GM23338 (cell line): ENCODE data around the gene NPAS3. TPM values are rescaled to one million over a fixed set of nuclear protein-coding genes. Genes with fewer than 3 reads are reported as not detected.

ENCODE experiments used
- ATAC-seq: fragments of 200-7000 bp; cut with Tn5 transposase; 3 replicates; pipeline ENCODE4 v1.9.1; 2020
- DNase-seq: peaks from one replicate; pipeline ENCODE4 v3.0.0-alpha.2; 2015; ENCODE audit warnings: low spot score
- H2AFZ ChIP-seq: fragments of 200-600 bp; sonication (generic); 2 replicates; pipeline ENCODE4 v1.8.0; 2016; ENCODE audit warnings: antibody characterized with exemption, mild to moderate bottlenecking, moderate library complexity
- H3F3A ChIP-seq: fragments of 200-600 bp; sonication (generic); replicated peaks from 2 replicates; pipeline ENCODE4 v1.8.0; 2017; ENCODE audit warnings: antibody characterized with exemption, mixed run types, low read depth
- H3K27ac ChIP-seq: fragments of 200-600 bp; sonication (generic); 2 replicates; pipeline ENCODE4 v1.6.1; 2016; ENCODE audit warnings: low read depth
- H3K27me3 ChIP-seq: fragments of 200-600 bp; sonication (generic); 2 replicates; pipeline ENCODE4 v1.8.0; 2016; ENCODE audit warnings: mild to moderate bottlenecking, mixed run types, moderate library complexity; ENCODE audit not compliant: insufficient read depth
- H3K36me3 ChIP-seq: fragments of 200-600 bp; sonication (generic); 2 replicates; pipeline ENCODE4 v1.8.0; 2016; ENCODE audit warnings: mild to moderate bottlenecking; ENCODE audit not compliant: insufficient read depth
- H3K4me1 ChIP-seq: fragments of 200-600 bp; sonication (generic); 2 replicates; pipeline ENCODE4 v1.8.0; 2016; ENCODE audit warnings: mild to moderate bottlenecking, moderate library complexity; ENCODE audit not compliant: insufficient read depth
- H3K4me2 ChIP-seq: fragments of 200-600 bp; sonication (generic); 2 replicates; pipeline ENCODE4 v1.7.1; 2017; ENCODE audit warnings: mixed run types
- H3K4me3 ChIP-seq: fragments of 200-600 bp; sonication (generic); 2 replicates; pipeline ENCODE4 v1.6.1; 2016; ENCODE audit warnings: mixed run types
- H3K79me2 ChIP-seq: fragments of 200-600 bp; sonication (generic); replicated peaks from 2 replicates; pipeline ENCODE4 v1.8.0; 2017; ENCODE audit warnings: mild to moderate bottlenecking; ENCODE audit not compliant: insufficient read depth
- H3K9me2 ChIP-seq: fragments of 200-600 bp; sonication (generic); 2 replicates; pipeline ENCODE4 v1.8.0; 2017; ENCODE audit not compliant: insufficient read depth
- H4K20me1 ChIP-seq: fragments of 200-600 bp; sonication (generic); replicated peaks from 2 replicates; pipeline ENCODE4 v1.8.0; 2017; ENCODE audit warnings: mild to moderate bottlenecking; ENCODE audit not compliant: insufficient read depth
- H3K27ac Mint-ChIP-seq: 2 replicates; pipeline ENCODE4 v1.8.0; 2020; ENCODE audit warnings: inconsistent platforms, mild to moderate bottlenecking, moderate library complexity, mixed read lengths
- H3K27me3 Mint-ChIP-seq: 3 replicates; pipeline ENCODE4 v1.8.0; 2022; ENCODE audit warnings: low read depth, mild to moderate bottlenecking, moderate library complexity, mixed read lengths, inconsistent platforms; ENCODE audit not compliant: insufficient read depth, poor library complexity
- H3K36me3 Mint-ChIP-seq: 3 replicates; pipeline ENCODE4 v1.8.0; 2021; ENCODE audit warnings: low read depth, mild to moderate bottlenecking, inconsistent platforms, moderate library complexity, mixed read lengths
- H3K4me1 Mint-ChIP-seq: 3 replicates; pipeline ENCODE4 v1.8.0; 2020; ENCODE audit warnings: mild to moderate bottlenecking, inconsistent platforms, mixed read lengths
- H3K4me3 Mint-ChIP-seq: 3 replicates; pipeline ENCODE4 v1.8.0; 2021; ENCODE audit warnings: moderate library complexity, mild to moderate bottlenecking, inconsistent platforms, mixed read lengths
- H3K9me3 Mint-ChIP-seq: 3 replicates; pipeline ENCODE4 v1.8.0; 2020; ENCODE audit warnings: moderate library complexity, mild to moderate bottlenecking, inconsistent platforms, mixed read lengths
- CREB1 ChIP-seq: fragments of 250-450 bp; sonication (Bioruptor Pico); IDR thresholded peaks from 2 replicates; pipeline ENCODE4 v1.5.0; 2020; ENCODE audit warnings: low read depth, mild to moderate bottlenecking, moderate library complexity
- CTCF ChIP-seq, 2 experiments: fragments of 200-600 bp in 1 of 2; sonication (generic) in 1 of 2; conservative IDR thresholded peaks; 2 replicates each; pipeline versions ENCODE4 v1.5.1 to v1.6.1; 2016 to 2017; ENCODE audit warnings: antibody characterized with exemption in 2 of 2, low read depth in 2 of 2, mild to moderate bottlenecking in 2 of 2, moderate library complexity in 1 of 2
- ETS1 ChIP-seq: IDR thresholded peaks from 2 replicates; pipeline ENCODE4 v1.6.1; 2016; ENCODE audit warnings: antibody characterized with exemption
- EZH2 ChIP-seq: fragments of 200-600 bp; sonication (generic); IDR thresholded peaks from one replicate; pipeline ENCODE4 v1.8.0; 2017; ENCODE audit warnings: antibody characterized with exemption, mild to moderate bottlenecking, low read depth; ENCODE audit not compliant: unreplicated experiment
- EZH2phosphoT487 ChIP-seq: fragments of 200-600 bp; sonication (generic); IDR thresholded peaks from one replicate; pipeline ENCODE4 v1.8.1; 2018; ENCODE audit warnings: antibody characterized with exemption; ENCODE audit not compliant: unreplicated experiment
- JUNB ChIP-seq: IDR thresholded peaks from one replicate; pipeline ENCODE4 v1.6.1; 2016; ENCODE audit warnings: antibody characterized with exemption; ENCODE audit not compliant: unreplicated experiment
- NANOG ChIP-seq: IDR thresholded peaks from 2 replicates; pipeline ENCODE4 v1.6.1; 2016; ENCODE audit warnings: antibody characterized with exemption, borderline replicate concordance
- POLR2AphosphoS5 ChIP-seq: IDR thresholded peaks from 2 replicates; pipeline ENCODE4 v1.6.1; 2016; ENCODE audit warnings: antibody characterized with exemption, low read depth
- REST ChIP-seq: IDR thresholded peaks from one replicate; pipeline ENCODE4 v1.6.1; 2018; ENCODE audit warnings: antibody characterized with exemption; ENCODE audit not compliant: unreplicated experiment
- STAT1 ChIP-seq: IDR thresholded peaks from one replicate; pipeline ENCODE4 v1.6.1; 2016; ENCODE audit warnings: antibody characterized with exemption; ENCODE audit not compliant: unreplicated experiment
- ZNF114 ChIP-seq: fragments of 250-450 bp; sonication (Bioruptor Pico); IDR thresholded peaks from 2 replicates; pipeline ENCODE4 v1.5.0; 2020; ENCODE audit warnings: mild to moderate bottlenecking, moderate library complexity
- ZNF331 ChIP-seq: fragments of 250-450 bp; sonication (Bioruptor Pico); IDR thresholded peaks from 2 replicates; pipeline ENCODE4 v1.5.0; 2020; ENCODE audit warnings: low read depth, mild to moderate bottlenecking, moderate library complexity
- ZNF462 ChIP-seq: fragments of 250-450 bp; sonication (Bioruptor Pico); IDR thresholded peaks from 2 replicates; pipeline ENCODE4 v1.5.0; 2020; ENCODE audit warnings: mild to moderate bottlenecking, moderate library complexity
- polyA plus RNA-seq: library from polyadenylated mRNA; unstranded; fragments of >200 nt; fragmentation: Nextera tagmentation; extraction: Ambion mirVana; gene quantifications from 2 replicates; pipeline ENCODE4 v1.2.1, GENCODE V29; 2016
- total RNA-seq: library from RNA; depleted of rRNA; stranded (reverse); fragments of >200 nt; shearing (Covaris generic); gene quantifications from 2 replicates; pipeline ENCODE4 v1.2.3, GENCODE V29; 2014

NPAS3 gene
- total and polyA plus RNA-seq, 2 experiments from 2014 or later = 0.17 to 0.19 TPM

- Histone ChIP-seq H3K4me1 (peaks cover 11% of the 10 kb centered on the region), H3K27me3 (no peaks in the 10 kb centered on the region), H2AFZ (no peak overlapping the region), H3K36me3 (no peaks in the 10 kb centered on the region), H3K4me2 (no peak overlapping the region), H3K4me3 (no peak overlapping the region), H3K9me2 (peaks cover 12% of the 10 kb centered on the region), H3F3A (no peaks in the 10 kb centered on the region), H4K20me1 (no peaks in the 10 kb centered on the region), H3K79me2 (no peaks in the 10 kb centered on the region), H3K27ac (no peak overlapping the region)
- Mint-ChIP-seq H3K36me3 (no peaks in the 10 kb centered on the region), H3K27ac (no peak overlapping the region), H3K9me3 (no peaks in the 10 kb centered on the region), H3K27me3 (no peaks in the 10 kb centered on the region), H3K4me3 (no peak overlapping the region), H3K4me1 (peaks cover 12% of the 10 kb centered on the region)
- TF ChIP-seq JUNB (no peak), EZH2 (no peak), REST (no peak), ZNF331 (CRISPR knock-in tag) (no peak), CTCF (conservative IDR thresholded peaks at IDR 0.05; ENCODE audit: low read depth in 2 of 2) (no peak), EZH2phosphoT487 (no peak), NANOG (no peak), ETS1 (no peak), ZNF462 (no peak), ZNF114 (CRISPR knock-in tag) (no peak), POLR2AphosphoS5 (no peak), STAT1 (no peak), CREB1 (CRISPR knock-in tag) (no peak)
- no peak for DNase-seq
- no peak for ATAC-seq
Measured at GRCh38 chr14:33714527-33715226, 776.0 kb downstream of the NPAS3 start.
